ENCODE results near the gene CAPN10. TPM values are rescaled to one million over a fixed set of nuclear protein-coding genes. Genes with fewer than 3 reads are reported as not detected.

Gene CAPN10
- total and polyA plus RNA-seq, 2 experiments from 2014 or later = 24.2 to 28.8 TPM

GRCh38 chr2:240636563-240637115, 50.1 kb downstream of the CAPN10 start:
- H3K9me2 ChIP-seq (replicated peaks; ENCODE audit: insufficient read depth) = no peaks in the 10 kb centered on the region
- no peaks in the 10 kb centered on the region for H3K36me3 ChIP-seq (replicated peaks; ENCODE audit: insufficient read depth, low read depth)
- no peaks in the 10 kb centered on the region for H3K79me2 ChIP-seq
- no peak for DNase-seq (ENCODE audit: low spot score)
- no peak overlapping the region for H3K4me3 ChIP-seq
- whole genome bisulfite sequencing (ENCODE audit: low lambda C conversion rate, missing lambda C conversion rate) = 89% methylated on average over 10 of the region's 11 CpGs
- no peak for TF ChIP-seq EZH2phosphoT487 (IDR thresholded peaks at IDR 0.05; ENCODE audit: low read depth, severe bottlenecking, unreplicated experiment)
- H3K27ac ChIP-seq = no peak overlapping the region
- no peak overlapping the region for H3K4me2 ChIP-seq
- no peaks in the 10 kb centered on the region for H4K20me1 ChIP-seq (ENCODE audit: insufficient read depth, poor library complexity, severe bottlenecking)
- no peaks in the 10 kb centered on the region for H3K4me1 ChIP-seq (ENCODE audit: insufficient read depth)
- H3K9me3 ChIP-seq (ENCODE audit: low read depth) = no peaks in the 10 kb centered on the region
- no peaks in the 10 kb centered on the region for H3K27me3 ChIP-seq
- no peak overlapping the region for H2AFZ ChIP-seq

GRCh38 chr2:240637116-240637900, 50.8 kb downstream of the CAPN10 start:
- Histone ChIP-seq H3K9me2 (replicated peaks; ENCODE audit: insufficient read depth) (no peaks in the 10 kb centered on the region), H3K4me2 (no peak overlapping the region), H3K27ac (no peak overlapping the region), H3K9me3 (ENCODE audit: low read depth) (no peaks in the 10 kb centered on the region), H4K20me1 (ENCODE audit: insufficient read depth, poor library complexity, severe bottlenecking) (no peaks in the 10 kb centered on the region), H3K36me3 (replicated peaks; ENCODE audit: insufficient read depth, low read depth) (no peaks in the 10 kb centered on the region), H3K4me1 (ENCODE audit: insufficient read depth) (no peaks in the 10 kb centered on the region), H3K4me3 (no peak overlapping the region), H2AFZ (no peak overlapping the region), H3K79me2 (no peaks in the 10 kb centered on the region), H3K27me3 (no peaks in the 10 kb centered on the region)
- WGBS (ENCODE audit: low lambda C conversion rate, missing lambda C conversion rate) = 87% methylated on average over 17 of the region's 17 CpGs
- TF ChIP-seq EZH2 (IDR thresholded peaks at IDR 0.05; ENCODE audit: borderline replicate concordance) = no peak
- TF ChIP-seq EZH2phosphoT487 (IDR thresholded peaks at IDR 0.05; ENCODE audit: low read depth, severe bottlenecking, unreplicated experiment) = no peak
- TF ChIP-seq CTCF (IDR thresholded peaks at IDR 0.05; ENCODE audit: poor library complexity) = no peak
- DNase-seq (ENCODE audit: low spot score) = no peak

- TF ChIP-seq EZH2phosphoT487 (IDR thresholded peaks at IDR 0.05; ENCODE audit: low read depth, severe bottlenecking, unreplicated experiment) = no peak
- no peak for TF ChIP-seq CTCF (IDR thresholded peaks at IDR 0.05; ENCODE audit: poor library complexity)
- no peak for TF ChIP-seq EZH2 (IDR thresholded peaks at IDR 0.05; ENCODE audit: borderline replicate concordance)
- Histone ChIP-seq H3K4me2 (no peak overlapping the region), H3K79me2 (no peaks in the 10 kb centered on the region), H3K9me2 (replicated peaks; ENCODE audit: insufficient read depth) (no peaks in the 10 kb centered on the region), H3K27ac (no peak overlapping the region), H4K20me1 (ENCODE audit: insufficient read depth, poor library complexity, severe bottlenecking) (no peaks in the 10 kb centered on the region), H3K4me1 (ENCODE audit: insufficient read depth) (no peaks in the 10 kb centered on the region), H3K36me3 (replicated peaks; ENCODE audit: insufficient read depth, low read depth) (no peaks in the 10 kb centered on the region), H3K4me3 (no peak overlapping the region), H3K9me3 (ENCODE audit: low read depth) (no peaks in the 10 kb centered on the region), H3K27me3 (no peaks in the 10 kb centered on the region), H2AFZ (no peak overlapping the region)
- 79% methylated on average over 8 of the region's 8 CpGs for WGBS (ENCODE audit: low lambda C conversion rate, missing lambda C conversion rate)
- no peak for DNase-seq (ENCODE audit: low spot score)
Measured at GRCh38 chr2:240637901-240638345, 51.4 kb downstream of the CAPN10 start.

- DNase-seq (ENCODE audit: low spot score) = no peak
- H3K27me3 ChIP-seq = no peaks in the 10 kb centered on the region
- no peaks in the 10 kb centered on the region for H3K4me1 ChIP-seq (ENCODE audit: insufficient read depth)
- WGBS (ENCODE audit: low lambda C conversion rate, missing lambda C conversion rate) = 78% methylated on average over 18 of the region's 18 CpGs
- H3K9me3 ChIP-seq (ENCODE audit: low read depth) = no peaks in the 10 kb centered on the region
- no peaks in the 10 kb centered on the region for H3K79me2 ChIP-seq
- H3K4me2 ChIP-seq = no peak overlapping the region
- no peaks in the 10 kb centered on the region for H3K9me2 ChIP-seq (replicated peaks; ENCODE audit: insufficient read depth)
- no peaks in the 10 kb centered on the region for H4K20me1 ChIP-seq (ENCODE audit: insufficient read depth, poor library complexity, severe bottlenecking)
- H3K36me3 ChIP-seq (replicated peaks; ENCODE audit: insufficient read depth, low read depth) = no peaks in the 10 kb centered on the region
- no peak overlapping the region for H3K4me3 ChIP-seq
- TF ChIP-seq CTCF (IDR thresholded peaks at IDR 0.05; ENCODE audit: poor library complexity) = no peak
- no peak for TF ChIP-seq EZH2phosphoT487 (IDR thresholded peaks at IDR 0.05; ENCODE audit: low read depth, severe bottlenecking, unreplicated experiment)
- TF ChIP-seq EZH2 (IDR thresholded peaks at IDR 0.05; ENCODE audit: borderline replicate concordance) = no peak
- H2AFZ ChIP-seq = no peak overlapping the region
- H3K27ac ChIP-seq = no peak overlapping the region
Measured at GRCh38 chr2:240638512-240639160, 52.1 kb downstream of the CAPN10 start.
